IMR-90 (cell line): ENCODE results near the gene NDUFAF4. TPM values are rescaled to one million over a fixed set of nuclear protein-coding genes. Genes with fewer than 3 reads are reported as not detected.
A peak's percentile ranks its signal among the peaks of the same experiment; 100 is the strongest.

Experiments used
- ATAC-seq: fragments of 200-7000 bp; cut with Tn5 transposase; 2 replicates; pipeline ENCODE4 v1.9.1; 2020; ENCODE audit warnings: low read depth, mild to moderate bottlenecking, moderate library complexity
- BruUV-seq: library from RNA; stranded (reverse); fragments of 400-500 nt; replicated peaks from 2 replicates; lab custom pipeline; 2021; lab: Mats Ljungman, UMichigan
- CTCF ChIA-PET: fragments of 300-600 bp; formaldehyde crosslinking; extraction: SDS; loops from one replicate; lab custom pipeline; 2021; ENCODE audit warnings: antibody characterized with exemption; lab: Yijun Ruan, JAX
- POLR2A ChIA-PET: fragments of 300-600 bp; sonication (Branson Sonifier 250); formaldehyde crosslinking; loops from one replicate; lab custom pipeline; 2022; ENCODE audit warnings: antibody characterized with exemption; ENCODE audit not compliant: unreplicated experiment; lab: Charles Lee
- DNase-seq: peaks from one replicate; pipeline ENCODE4 v3.0.0; 2013
- H2AFZ ChIP-seq: replicated peaks from 2 replicates; pipeline ENCODE3; 2013; ENCODE audit warnings: low read length, mild to moderate bottlenecking; ENCODE audit not compliant: poor library complexity
- H2AK5ac ChIP-seq: 2 replicates; pipeline ENCODE4 v1.6.1; 2013; ENCODE audit warnings: low read depth, low read length, inconsistent platforms
- H2AK9ac ChIP-seq: replicated peaks from 2 replicates; pipeline ENCODE3; 2013; ENCODE audit warnings: mild to moderate bottlenecking, low read depth, low read length, moderate library complexity; ENCODE audit not compliant: poor library complexity
- H2BK120ac ChIP-seq: 2 replicates; pipeline ENCODE4 v1.6.1; 2013; ENCODE audit warnings: low read depth, low read length, inconsistent platforms
- H2BK15ac ChIP-seq: 3 replicates; pipeline ENCODE4 v1.6.1; 2013; ENCODE audit warnings: low read depth, low read length, inconsistent platforms
- H2BK20ac ChIP-seq: 2 replicates; pipeline ENCODE4 v1.6.1; 2013; ENCODE audit warnings: low read depth, mild to moderate bottlenecking, inconsistent platforms, low read length, moderate library complexity
- H2BK5ac ChIP-seq: 2 replicates; pipeline ENCODE4 v1.6.1; 2013; ENCODE audit warnings: mild to moderate bottlenecking, low read depth, low read length, inconsistent platforms; ENCODE audit not compliant: poor library complexity, severe bottlenecking
- H3K14ac ChIP-seq: replicated peaks from 2 replicates; pipeline ENCODE4 v1.6.1; 2013; ENCODE audit warnings: low read depth, low read length, inconsistent platforms
- H3K18ac ChIP-seq: 2 replicates; pipeline ENCODE4 v1.6.1; 2013; ENCODE audit warnings: low read depth, low read length, control low read depth
- H3K23ac ChIP-seq: 2 replicates; pipeline ENCODE4 v1.6.1; 2013; ENCODE audit warnings: low read depth, low read length, inconsistent platforms
- H3K27ac ChIP-seq: 2 replicates; pipeline ENCODE4 v1.5.1; 2013; ENCODE audit warnings: mild to moderate bottlenecking, control low read depth, low read length; ENCODE audit not compliant: insufficient read depth
- H3K27me3 ChIP-seq: 2 replicates; pipeline ENCODE4 v1.6.1; 2013; ENCODE audit warnings: low read length; ENCODE audit not compliant: control insufficient read depth, insufficient read depth
- H3K36me3 ChIP-seq: 2 replicates; pipeline ENCODE4 v1.6.1; 2013; ENCODE audit warnings: low read length, mixed read lengths; ENCODE audit not compliant: control insufficient read depth, insufficient read depth
- H3K4ac ChIP-seq: 2 replicates; pipeline ENCODE4 v1.6.1; 2013; ENCODE audit warnings: low read depth, low read length, inconsistent platforms
- H3K4me1 ChIP-seq: 2 replicates; pipeline ENCODE4 v1.6.1; 2013; ENCODE audit warnings: low read length, mixed read lengths; ENCODE audit not compliant: control insufficient read depth, insufficient read depth
- H3K4me2 ChIP-seq: 2 replicates; pipeline ENCODE4 v1.6.1; 2013; ENCODE audit warnings: low read depth, mild to moderate bottlenecking, control low read depth, low read length, moderate library complexity
- H3K4me3 ChIP-seq: 2 replicates; pipeline ENCODE4 v1.5.1; 2013; ENCODE audit warnings: low read depth, mild to moderate bottlenecking, control low read depth, low read length, moderate library complexity; ENCODE audit not compliant: insufficient read depth
- H3K56ac ChIP-seq: 2 replicates; pipeline ENCODE4 v1.6.1; 2013; ENCODE audit warnings: low read length, inconsistent platforms; ENCODE audit not compliant: insufficient read depth; ENCODE audit errors: extremely low read depth
- H3K79me1 ChIP-seq, 2 experiments: 2 replicates each; pipeline ENCODE4 v1.6.1; 2013; ENCODE audit warnings: low read length in 2 of 2, inconsistent platforms in 1 of 2, low read depth in 1 of 2
- H3K9ac ChIP-seq: 2 replicates; pipeline ENCODE4 v1.6.1; 2013; ENCODE audit warnings: low read depth, low read length, control low read depth
- H3K9me1 ChIP-seq: 2 replicates; pipeline ENCODE4 v1.6.1; 2013; ENCODE audit warnings: low read length, inconsistent platforms; ENCODE audit not compliant: insufficient read depth
- H3K9me3 ChIP-seq: 2 replicates; pipeline ENCODE4 v1.6.1; 2013; ENCODE audit warnings: low read length; ENCODE audit not compliant: control insufficient read depth, insufficient read depth
- H4K20me1 ChIP-seq: 2 replicates; pipeline ENCODE4 v1.6.1; 2013; ENCODE audit warnings: low read length, inconsistent platforms; ENCODE audit not compliant: insufficient read depth
- H4K5ac ChIP-seq: 2 replicates; pipeline ENCODE4 v1.6.1; 2013; ENCODE audit warnings: mild to moderate bottlenecking, low read depth, low read length, control low read depth
- H4K8ac ChIP-seq, 2 experiments: 2 replicates each; pipeline ENCODE4 v1.6.1; 2013; ENCODE audit warnings: low read depth in 2 of 2, low read length in 2 of 2, control low read depth in 1 of 2, inconsistent platforms in 1 of 2
- H4K91ac ChIP-seq: 2 replicates; pipeline ENCODE4 v1.6.1; 2013; ENCODE audit warnings: low read depth, low read length, inconsistent platforms; ENCODE audit not compliant: insufficient read depth
- BHLHE40 ChIP-seq: fragments of 150-350 bp; IDR thresholded peaks from 2 replicates; pipeline ENCODE4 v1.6.1; 2016; ENCODE audit warnings: mild to moderate bottlenecking, low read depth, low read length
- WGBS, 2 experiments: methylation state at CpG; one replicate each; pipeline versions ENCODE4 v1.1.5 to v1.1.7; 2013; ENCODE audit warnings: missing lambda C conversion rate in 2 of 2; ENCODE audit not compliant: insufficient read length in 1 of 2; ENCODE audit errors: extremely low coverage in 2 of 2; 5-methylcytosine and 5-hydroxymethylcytosine counted together
- dilution Hi-C: fragments of 300-500 bp; cut with HindIII; formaldehyde crosslinking; loops from one replicate; pipeline ENCODE4 v1.14.3; 2018; ENCODE audit warnings: low sequenced_read_pairs; ENCODE audit not compliant: unreplicated experiment
- in situ Hi-C: fragments of 300-500 bp; cut with MboI; formaldehyde crosslinking; loops from 3 replicates; pipeline ENCODE4 v1.14.3; 2019; ENCODE audit warnings: low sequenced_read_pairs, inconsistent platforms, mixed read lengths
- intact Hi-C: fragments of 100-400 bp; cut with micrococcal nuclease; formaldehyde crosslinking; loops from 2 replicates; pipeline ENCODE4 v1.10.0; 2022
- polyA plus RNA-seq, 3 experiments: library from polyadenylated mRNA; depleted of rRNA; stranded (reverse); fragments of >200 nt; gene quantifications; 2 replicates each; pipeline ENCODE4 v1.2.3, GENCODE V29; 2012; ENCODE audit warnings: low replicate concordance in 1 of 3
- total RNA-seq: library from RNA; depleted of rRNA; stranded (reverse); fragments of >200 nt; gene quantifications from 2 replicates; pipeline ENCODE4 v1.2.3, GENCODE V29; 2012

The NDUFAF4 gene
- total and polyA plus RNA-seq, 2 of the 4 experiments (the other 2 are of a cell fraction), result 6.3 to 13.4 TPM

DNA sequence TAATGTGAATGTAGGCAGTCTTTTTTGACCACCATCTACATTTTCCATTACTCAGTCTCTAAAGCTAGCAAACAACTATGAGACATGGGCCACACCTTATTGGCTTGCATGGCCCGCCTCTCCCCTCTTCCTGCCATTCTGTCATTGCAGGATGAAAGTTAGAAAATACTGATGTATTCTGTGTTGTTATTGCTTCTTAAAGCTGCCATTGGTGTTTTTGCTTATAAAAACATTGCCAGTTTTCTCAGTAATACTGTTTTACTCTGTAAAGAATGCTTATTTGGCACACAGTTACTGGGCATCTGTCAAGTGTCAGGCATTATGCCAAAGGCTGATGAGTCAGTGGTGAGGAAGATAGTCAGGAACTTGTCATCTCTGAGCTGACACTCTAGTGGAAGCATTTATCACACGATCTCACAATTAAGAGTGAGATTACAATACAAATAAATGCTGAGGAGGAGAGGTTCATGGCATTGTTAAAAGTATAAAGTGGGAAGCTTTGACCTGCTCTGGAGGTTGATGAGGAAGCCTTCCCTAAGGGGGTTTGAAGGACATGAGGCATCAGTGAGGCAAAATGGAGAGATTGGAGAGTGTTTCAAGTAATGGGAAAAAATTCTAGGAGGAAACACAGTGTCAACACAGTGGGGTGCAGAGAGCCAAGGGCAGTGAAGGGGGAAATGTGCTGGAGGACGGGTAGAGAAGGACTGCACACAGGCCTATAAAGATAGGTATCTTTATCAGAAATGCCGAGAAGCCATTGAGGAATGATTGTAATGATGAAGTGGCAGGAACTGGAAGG is 41.5 kb upstream of the NDUFAF4 start:
- no peak overlapping the region for H3K4ac ChIP-seq
- peak; percentile 29 for DNase-seq

More for the DNA sequence above, 41.5 kb upstream of the NDUFAF4 start:
- Histone ChIP-seq H4K8ac (no peak overlapping the region), H3K18ac (no peak overlapping the region), H3K4me1 (no peaks in the 10 kb centered on the region), H4K20me1 (no peaks in the 10 kb centered on the region), H3K4me2 (no peak overlapping the region), H3K4me3 (no peak overlapping the region), H2AK9ac (no peak overlapping the region), H4K91ac (no peak overlapping the region), H2AFZ (no peak overlapping the region), H3K79me1 (no peaks in the 10 kb centered on the region), H2BK5ac (no peak overlapping the region), H3K9me3 (no peaks in the 10 kb centered on the region), H2BK120ac (no peak overlapping the region), H3K56ac (no peak overlapping the region), H3K14ac (no peak overlapping the region), H2AK5ac (no peak overlapping the region), H3K36me3 (no peaks in the 10 kb centered on the region), H2BK15ac (no peak overlapping the region), H3K9me1 (no peaks in the 10 kb centered on the region), H3K23ac (no peak overlapping the region), H4K5ac (no peak overlapping the region), H2BK20ac (no peak overlapping the region), H3K27ac (no peak overlapping the region), H3K27me3 (no peaks in the 10 kb centered on the region; the same call in 1 of the 2 replicates), H3K9ac (no peak overlapping the region)
- intact Hi-C loops, result no loop called here
- ChIA-PET POLR2A (no interaction called here), CTCF (interaction anchor here (1.8 kb wide), 1 partner anchor 8 kb away, joined by 4 read pairs; no protein-coding TSS in a partner anchor)
- dilution Hi-C loops, result no loop called here
- in situ Hi-C loops, result no loop called here
- no TSS peak for BruUV-seq
- TF ChIP-seq BHLHE40, result no peak
- no peak for ATAC-seq
- 53% methylated on average over 2 of the region's 4 CpGs; no CpG with 5 or more reads in 1 of the 2 experiments for WGBS, 2 experiments
